Endothelial cell (in vitro differentiated cells): Measurements from ENCODE around the gene ANXA5. TPM values are rescaled to one million over a fixed set of nuclear protein-coding genes. Genes with fewer than 3 reads are reported as not detected.

Source experiments
- DNase-seq: peaks from one replicate; pipeline ENCODE4 v3.0.0; 2021; ENCODE audit warnings: low spot score
- H3K27ac Mint-ChIP-seq: one replicate; pipeline ENCODE4 v1.8.0; 2021; ENCODE audit warnings: mixed read lengths, inconsistent platforms; ENCODE audit not compliant: unreplicated experiment
- H3K27me3 Mint-ChIP-seq: one replicate; pipeline ENCODE4 v1.8.0; 2021; ENCODE audit warnings: mild to moderate bottlenecking, moderate library complexity, mixed read lengths, inconsistent platforms; ENCODE audit not compliant: unreplicated experiment
- H3K36me3 Mint-ChIP-seq: one replicate; pipeline ENCODE4 v1.8.0; 2021; ENCODE audit warnings: mild to moderate bottlenecking, low read depth, mixed read lengths, inconsistent platforms; ENCODE audit not compliant: unreplicated experiment
- H3K4me1 Mint-ChIP-seq: one replicate; pipeline ENCODE4 v1.8.0; 2021; ENCODE audit warnings: mild to moderate bottlenecking, mixed read lengths, inconsistent platforms; ENCODE audit not compliant: unreplicated experiment
- H3K4me3 Mint-ChIP-seq: one replicate; pipeline ENCODE4 v1.8.0; 2021; ENCODE audit warnings: mild to moderate bottlenecking, mixed read lengths, inconsistent platforms; ENCODE audit not compliant: unreplicated experiment
- H3K9me3 Mint-ChIP-seq: one replicate; pipeline ENCODE4 v1.8.0; 2021; ENCODE audit warnings: mixed read lengths, inconsistent platforms; ENCODE audit not compliant: unreplicated experiment
- total RNA-seq: library from RNA; stranded (reverse); fragmentation: NEBNext Ultra II Directional; extraction: Animal tissue kit (Norgen Biotek cat#: 25700); gene quantifications from one replicate; pipeline ENCODE4 v1.2.1, GENCODE V29; 2021; ENCODE audit not compliant: unreplicated experiment
- TF ChIP-seq, protein P1 (sequence below): fragments of 200-600 bp; sonication (generic); IDR thresholded peaks from one replicate; pipeline ENCODE4 v1.5.0; 2021; ENCODE audit warnings: antibody characterized with exemption; ENCODE audit not compliant: unreplicated experiment

The ANXA5 gene
- total RNA-seq, 1 donor from 2014 or later: 296 TPM

DNA sequence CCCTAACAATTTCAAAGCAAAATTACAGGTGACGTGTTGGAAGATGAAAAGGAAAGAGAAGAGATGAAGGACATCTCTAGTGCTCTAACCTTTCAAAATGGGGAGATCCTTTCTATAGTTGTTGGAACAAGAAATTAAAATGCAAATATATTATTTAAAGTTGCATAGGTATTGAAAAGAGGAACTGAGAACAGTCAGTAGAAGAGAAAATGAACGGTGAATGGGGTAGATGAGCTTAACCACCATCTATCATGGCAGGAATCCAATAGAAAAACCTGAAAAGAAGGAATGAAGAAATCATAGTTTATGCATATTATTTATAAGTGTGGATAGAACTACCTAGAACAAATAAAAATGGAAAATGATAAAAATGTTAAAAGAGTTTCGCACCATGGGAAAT lies 42.0 kb downstream of the ANXA5 start:
- TF ChIP-seq, protein P1, sequence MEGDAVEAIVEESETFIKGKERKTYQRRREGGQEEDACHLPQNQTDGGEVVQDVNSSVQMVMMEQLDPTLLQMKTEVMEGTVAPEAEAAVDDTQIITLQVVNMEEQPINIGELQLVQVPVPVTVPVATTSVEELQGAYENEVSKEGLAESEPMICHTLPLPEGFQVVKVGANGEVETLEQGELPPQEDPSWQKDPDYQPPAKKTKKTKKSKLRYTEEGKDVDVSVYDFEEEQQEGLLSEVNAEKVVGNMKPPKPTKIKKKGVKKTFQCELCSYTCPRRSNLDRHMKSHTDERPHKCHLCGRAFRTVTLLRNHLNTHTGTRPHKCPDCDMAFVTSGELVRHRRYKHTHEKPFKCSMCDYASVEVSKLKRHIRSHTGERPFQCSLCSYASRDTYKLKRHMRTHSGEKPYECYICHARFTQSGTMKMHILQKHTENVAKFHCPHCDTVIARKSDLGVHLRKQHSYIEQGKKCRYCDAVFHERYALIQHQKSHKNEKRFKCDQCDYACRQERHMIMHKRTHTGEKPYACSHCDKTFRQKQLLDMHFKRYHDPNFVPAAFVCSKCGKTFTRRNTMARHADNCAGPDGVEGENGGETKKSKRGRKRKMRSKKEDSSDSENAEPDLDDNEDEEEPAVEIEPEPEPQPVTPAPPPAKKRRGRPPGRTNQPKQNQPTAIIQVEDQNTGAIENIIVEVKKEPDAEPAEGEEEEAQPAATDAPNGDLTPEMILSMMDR: no peak
- no peaks in the 10 kb centered on the region for H3K4me1 Mint-ChIP-seq
- no peaks in the 10 kb centered on the region for H3K36me3 Mint-ChIP-seq
- no peak overlapping the region for H3K27ac Mint-ChIP-seq
- H3K4me3 Mint-ChIP-seq: no peak overlapping the region
- no peak for DNase-seq
- no peaks in the 10 kb centered on the region for H3K9me3 Mint-ChIP-seq
- H3K27me3 Mint-ChIP-seq: peaks cover 6% of the 10 kb centered on the region

DNA sequence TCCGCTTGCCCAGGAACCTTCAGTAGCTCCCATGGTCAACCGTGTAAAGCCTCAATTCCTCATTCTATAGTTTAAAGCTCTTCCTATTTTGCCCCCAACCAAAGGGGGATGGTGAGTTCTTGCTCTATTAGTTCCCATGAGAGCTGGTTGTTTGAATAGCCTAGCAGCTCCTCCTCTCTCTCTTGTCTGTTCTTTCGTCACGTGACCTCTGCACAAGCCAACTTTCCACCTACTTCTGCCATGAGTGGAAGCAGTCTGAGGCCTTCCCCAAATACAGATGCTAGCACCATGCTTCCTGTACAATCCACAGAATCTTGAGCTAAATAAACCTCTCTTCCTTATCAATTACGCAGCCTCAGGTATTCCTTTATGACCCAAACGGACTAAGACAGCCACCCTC lies 42.8 kb downstream of the ANXA5 start:
- no peak overlapping the region for H3K27ac Mint-ChIP-seq
- H3K9me3 Mint-ChIP-seq: no peaks in the 10 kb centered on the region
- no peak overlapping the region for H3K4me3 Mint-ChIP-seq
- DNase-seq: no peak
- no peaks in the 10 kb centered on the region for H3K36me3 Mint-ChIP-seq
- peaks cover 7% of the 10 kb centered on the region for H3K27me3 Mint-ChIP-seq
- TF ChIP-seq, protein P1: no peak
- H3K4me1 Mint-ChIP-seq: peaks cover 3% of the 10 kb centered on the region

DNA sequence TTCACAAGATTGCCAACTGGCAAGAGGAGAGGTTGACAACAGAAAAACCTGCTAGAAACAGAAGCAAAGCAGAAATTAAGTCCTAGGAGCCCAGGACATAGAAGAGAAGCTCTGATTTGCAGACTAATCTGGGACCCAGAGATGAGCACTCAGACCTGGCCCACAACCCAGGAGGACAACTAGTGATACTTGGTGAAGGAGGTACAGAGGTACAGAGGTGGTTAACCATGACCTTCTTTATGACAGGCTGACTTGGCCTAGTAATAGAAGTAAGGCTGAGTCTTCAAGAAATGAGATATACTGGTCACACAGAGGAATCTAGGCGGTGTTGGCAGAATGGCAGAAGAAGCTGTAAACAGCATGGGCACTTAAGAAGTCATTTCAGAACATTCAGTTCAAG lies 43.6 kb downstream of the ANXA5 start:
- Mint-ChIP-seq H3K4me3 (no peak overlapping the region), H3K27ac (no peak overlapping the region), H3K36me3 (no peaks in the 10 kb centered on the region), H3K27me3 (peaks cover 7% of the 10 kb centered on the region), H3K4me1 (peaks cover 3% of the 10 kb centered on the region), H3K9me3 (no peaks in the 10 kb centered on the region)
- TF ChIP-seq, protein P1: no peak
- no peak for DNase-seq

DNA sequence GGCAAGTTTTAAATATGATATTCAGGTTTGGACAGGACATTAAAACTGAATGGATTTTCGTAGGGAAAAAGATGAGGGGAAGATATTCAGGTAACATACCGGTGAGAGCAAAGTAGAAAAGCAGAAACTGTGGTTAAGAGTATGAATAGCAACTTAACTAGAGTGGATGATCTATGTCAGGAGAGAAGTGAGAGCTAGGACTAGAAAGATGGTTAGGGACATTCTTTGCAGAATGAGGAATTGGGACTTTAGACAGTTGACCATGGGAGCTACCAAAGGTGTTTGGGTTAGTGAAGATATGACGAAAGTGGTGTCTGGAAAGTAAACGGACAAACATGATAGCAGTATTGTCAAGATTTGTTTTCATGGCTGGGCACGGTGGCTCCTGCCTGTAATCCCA lies 45.2 kb downstream of the ANXA5 start:
- Mint-ChIP-seq H3K4me3 (no peak overlapping the region), H3K4me1 (peaks cover 3% of the 10 kb centered on the region), H3K27me3 (peaks cover 7% of the 10 kb centered on the region), H3K9me3 (no peaks in the 10 kb centered on the region), H3K36me3 (no peaks in the 10 kb centered on the region), H3K27ac (no peak overlapping the region)
- TF ChIP-seq, protein P1: no peak
- no peak for DNase-seq

DNA sequence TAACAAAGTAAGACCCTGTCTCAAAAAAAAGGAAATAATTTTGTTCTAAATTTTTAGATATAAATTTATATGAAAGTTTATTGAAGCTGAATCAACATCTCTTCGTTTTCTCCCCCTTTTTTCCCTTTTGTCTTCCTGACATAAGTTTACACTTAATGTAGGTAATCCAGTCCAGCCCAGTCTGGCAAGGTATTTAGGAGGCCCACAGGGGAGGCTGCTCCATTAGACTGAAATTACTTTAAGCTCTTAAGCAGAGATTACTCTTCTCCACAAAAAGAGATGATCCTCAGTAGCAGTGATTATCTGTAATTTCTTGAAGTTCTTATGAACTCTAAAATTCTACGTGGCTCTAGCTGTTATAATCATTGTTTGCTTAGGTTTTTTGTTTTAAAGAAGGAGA lies 46.0 kb downstream of the ANXA5 start:
- Mint-ChIP-seq H3K27me3 (peaks cover 3% of the 10 kb centered on the region), H3K9me3 (no peaks in the 10 kb centered on the region)

More for the DNA sequence above, 46.0 kb downstream of the ANXA5 start:
- peaks cover 3% of the 10 kb centered on the region for H3K4me1 Mint-ChIP-seq
- no peak overlapping the region for H3K27ac Mint-ChIP-seq
- H3K4me3 Mint-ChIP-seq: no peak overlapping the region
- TF ChIP-seq, protein P1: no peak
- DNase-seq: no peak
- H3K36me3 Mint-ChIP-seq: no peaks in the 10 kb centered on the region
